ENCODE measurements around the gene TST.
"Not testable (repeated sequence)": the region's sequence is repeated elsewhere in the genome, so short reads cannot be mapped to it uniquely, and the experiment has no call there.

TST gene

DNA sequence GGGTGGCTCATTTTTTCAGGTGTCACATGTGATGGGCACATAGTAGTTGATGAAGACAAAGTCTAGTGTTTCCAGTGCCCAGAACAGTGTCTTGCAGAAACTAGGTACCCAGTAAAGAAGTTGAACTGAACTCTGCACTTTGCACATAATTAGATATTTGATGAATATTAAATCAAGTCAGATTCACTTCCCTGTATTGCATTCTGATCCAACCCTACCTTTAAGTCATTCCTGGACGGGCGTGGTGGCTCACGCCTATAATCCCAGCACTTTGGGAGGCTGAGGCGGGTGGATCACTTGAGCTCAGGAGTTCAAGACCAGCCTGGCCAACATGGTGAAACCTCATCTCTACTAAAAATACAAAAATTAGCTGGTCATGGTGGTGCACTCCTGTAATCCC lies 30.2 kb downstream of the TST start:
- DNase-seq (ENCODE audit: low read depth); H3K36me3 ChIP-seq (ENCODE audit: control insufficient read depth, insufficient read depth, low read length, severe bottlenecking); H3K4me3 ChIP-seq (ENCODE audit: low read length); H3K9ac ChIP-seq (ENCODE audit: low read length); H3K4me1 ChIP-seq (ENCODE audit: control insufficient read depth, insufficient read depth, low read length): not testable (repeated sequence)
- peaks cover 39% of the 10 kb centered on the region for H3K27me3 ChIP-seq (replicated peaks; ENCODE audit: control insufficient read depth, insufficient read depth, low read length)
- H3K9me3 ChIP-seq (ENCODE audit: control insufficient read depth, low read length): peaks cover 13% of the 10 kb centered on the region

DNA sequence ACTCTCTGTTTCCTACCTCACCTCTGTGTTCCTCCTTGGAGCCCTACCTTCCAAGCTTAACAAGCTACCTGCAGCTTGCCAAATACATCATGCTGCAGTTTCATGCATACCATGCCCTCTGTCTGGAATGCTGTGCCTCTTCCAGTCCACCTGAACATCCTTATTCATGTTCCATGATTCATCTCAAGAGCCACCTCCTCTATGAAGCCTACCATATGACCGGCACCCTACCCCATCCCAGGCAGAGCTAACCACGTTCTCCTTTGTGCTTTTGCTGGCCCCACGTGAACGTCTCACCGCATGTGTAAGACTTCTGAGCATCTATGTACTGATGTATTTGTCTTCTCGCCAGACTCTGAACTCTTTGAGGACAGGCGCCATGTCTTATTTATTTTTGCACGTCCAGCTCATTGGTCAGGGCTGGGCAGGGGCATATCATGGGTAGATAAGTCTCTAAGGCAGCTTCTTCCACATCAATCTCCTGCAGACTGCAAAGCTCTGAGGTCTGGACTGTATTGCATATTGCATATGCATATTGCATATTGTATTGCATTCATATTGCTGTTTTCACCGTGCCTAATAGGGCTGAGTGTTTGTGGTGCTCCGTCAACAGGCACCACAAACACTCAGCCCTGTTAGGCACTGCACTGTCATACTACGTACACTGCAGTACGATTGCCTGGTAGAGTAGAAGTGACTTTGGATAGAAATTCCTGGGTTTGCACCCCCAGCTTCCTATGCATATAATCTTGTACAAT lies 31.0 kb downstream of the TST start:
- Histone ChIP-seq H3K9ac (ENCODE audit: low read length) (no peak overlapping the region), H3K27me3 (replicated peaks; ENCODE audit: control insufficient read depth, insufficient read depth, low read length) (peaks cover 46% of the 10 kb centered on the region), H3K36me3 (ENCODE audit: control insufficient read depth, insufficient read depth, low read length, severe bottlenecking) (no peaks in the 10 kb centered on the region), H3K9me3 (ENCODE audit: control insufficient read depth, low read length) (peaks cover 13% of the 10 kb centered on the region), H3K4me1 (ENCODE audit: control insufficient read depth, insufficient read depth, low read length) (no peaks in the 10 kb centered on the region), H3K4me3 (ENCODE audit: low read length) (no peak overlapping the region)
- DNase-seq (ENCODE audit: low read depth): no peak

DNA sequence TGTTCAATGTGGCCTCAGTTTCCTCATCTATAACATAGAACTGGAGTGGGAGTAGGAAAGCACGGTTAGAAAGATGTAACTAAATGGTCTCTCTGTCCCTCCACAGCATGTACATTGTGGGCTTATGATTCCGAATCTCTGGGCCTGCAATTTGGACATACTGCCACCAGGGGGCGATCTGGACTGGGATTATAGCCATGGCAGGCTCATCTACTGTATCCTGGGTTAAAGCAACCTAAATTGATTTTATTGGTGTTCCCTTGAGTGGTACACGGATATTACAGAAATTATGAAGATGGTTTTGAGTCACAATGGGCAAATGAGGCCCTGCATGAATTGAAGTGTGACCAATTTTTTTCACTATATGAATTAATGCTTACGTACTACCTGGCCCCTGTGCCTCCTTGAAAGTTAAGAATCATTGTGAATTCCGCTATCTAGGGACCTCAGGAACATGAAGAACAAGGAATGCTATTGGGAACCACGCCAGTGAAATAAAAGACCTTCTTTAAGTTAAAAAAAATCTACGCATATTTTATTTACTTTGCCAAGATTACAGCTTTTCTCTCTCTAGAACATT lies 32.9 kb downstream of the TST start:
- no peaks in the 10 kb centered on the region for H3K36me3 ChIP-seq (ENCODE audit: control insufficient read depth, insufficient read depth, low read length, severe bottlenecking)
- DNase-seq (ENCODE audit: low read depth): no peak
- peaks cover 52% of the 10 kb centered on the region for H3K27me3 ChIP-seq (replicated peaks; ENCODE audit: control insufficient read depth, insufficient read depth, low read length)
- H3K9me3 ChIP-seq (ENCODE audit: control insufficient read depth, low read length): peaks cover 13% of the 10 kb centered on the region
- no peaks in the 10 kb centered on the region for H3K4me1 ChIP-seq (ENCODE audit: control insufficient read depth, insufficient read depth, low read length)
- H3K9ac ChIP-seq (ENCODE audit: low read length): no peak overlapping the region
- no peak overlapping the region for H3K4me3 ChIP-seq (ENCODE audit: low read length)

DNA sequence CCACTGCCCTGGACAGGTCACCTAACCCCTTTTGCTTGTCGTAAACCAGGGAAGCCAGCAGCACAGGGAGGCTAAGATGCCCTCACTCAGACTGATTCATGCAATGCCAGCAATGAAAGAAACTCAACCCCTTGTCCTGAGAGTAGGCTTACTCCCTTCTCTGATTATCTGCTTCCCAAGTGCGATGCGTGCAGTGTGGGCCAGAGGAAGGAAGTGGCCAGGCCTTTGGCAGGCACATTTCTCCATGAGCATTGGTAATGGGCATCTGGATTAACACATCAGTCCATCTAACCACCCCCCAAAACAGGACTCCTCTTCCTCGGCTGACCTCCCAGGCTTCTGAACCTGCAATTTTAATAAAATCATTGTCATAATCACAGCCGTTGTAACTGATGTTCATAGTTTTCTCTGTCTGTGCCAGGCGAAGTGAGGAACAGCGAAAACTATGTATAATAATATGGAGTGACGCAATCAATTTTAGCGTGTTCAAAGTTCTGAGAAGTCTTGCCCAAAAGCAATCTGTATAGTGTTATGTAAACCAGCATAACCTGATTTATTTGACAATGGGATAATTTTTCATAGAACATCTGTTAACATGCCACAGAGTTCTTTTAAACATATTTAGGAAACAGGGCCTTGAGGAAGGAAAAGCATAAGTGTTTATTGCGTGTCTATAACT lies 33.9 kb downstream of the TST start:
- DNase-seq (ENCODE audit: low read depth): peak; percentile 22

DNA sequence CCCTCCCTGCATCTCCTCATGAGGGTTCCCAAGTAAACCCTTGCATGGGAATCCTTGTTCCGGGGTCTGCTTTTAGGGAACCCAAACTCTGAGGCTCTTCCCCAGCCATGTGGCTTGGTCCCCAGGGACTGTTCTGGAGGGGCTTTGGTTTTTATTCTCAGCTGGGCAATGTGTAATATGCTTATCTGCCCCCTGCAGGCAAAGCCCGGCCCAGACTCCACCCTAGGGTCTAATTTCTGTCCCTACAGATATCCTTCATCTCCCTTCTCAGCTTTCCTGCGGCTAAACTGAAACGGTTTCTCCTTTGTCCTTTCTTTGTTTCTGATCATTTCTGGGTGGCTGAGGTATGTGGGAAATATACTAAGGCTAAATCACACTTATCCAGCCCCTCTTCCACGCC lies 37.1 kb downstream of the TST start:
- Histone ChIP-seq H3K4me3 (ENCODE audit: low read length) (no peak overlapping the region), H3K4me1 (ENCODE audit: control insufficient read depth, insufficient read depth, low read length) (peaks cover 5% of the 10 kb centered on the region), H3K9ac (ENCODE audit: low read length) (no peak overlapping the region), H3K9me3 (ENCODE audit: control insufficient read depth, low read length) (peaks cover 13% of the 10 kb centered on the region), H3K27me3 (replicated peaks; ENCODE audit: control insufficient read depth, insufficient read depth, low read length) (peaks cover 35% of the 10 kb centered on the region), H3K36me3 (ENCODE audit: control insufficient read depth, insufficient read depth, low read length, severe bottlenecking) (no peaks in the 10 kb centered on the region)
- no peak for DNase-seq (ENCODE audit: low read depth)

More for the DNA sequence above, 33.9 kb downstream of the TST start:
- Histone ChIP-seq H3K9ac (ENCODE audit: low read length) (no peak overlapping the region), H3K4me3 (ENCODE audit: low read length) (no peak overlapping the region), H3K9me3 (ENCODE audit: control insufficient read depth, low read length) (peaks cover 13% of the 10 kb centered on the region), H3K4me1 (ENCODE audit: control insufficient read depth, insufficient read depth, low read length) (peaks cover 3% of the 10 kb centered on the region), H3K36me3 (ENCODE audit: control insufficient read depth, insufficient read depth, low read length, severe bottlenecking) (no peaks in the 10 kb centered on the region), H3K27me3 (replicated peaks; ENCODE audit: control insufficient read depth, insufficient read depth, low read length) (peaks cover 46% of the 10 kb centered on the region)

DNA sequence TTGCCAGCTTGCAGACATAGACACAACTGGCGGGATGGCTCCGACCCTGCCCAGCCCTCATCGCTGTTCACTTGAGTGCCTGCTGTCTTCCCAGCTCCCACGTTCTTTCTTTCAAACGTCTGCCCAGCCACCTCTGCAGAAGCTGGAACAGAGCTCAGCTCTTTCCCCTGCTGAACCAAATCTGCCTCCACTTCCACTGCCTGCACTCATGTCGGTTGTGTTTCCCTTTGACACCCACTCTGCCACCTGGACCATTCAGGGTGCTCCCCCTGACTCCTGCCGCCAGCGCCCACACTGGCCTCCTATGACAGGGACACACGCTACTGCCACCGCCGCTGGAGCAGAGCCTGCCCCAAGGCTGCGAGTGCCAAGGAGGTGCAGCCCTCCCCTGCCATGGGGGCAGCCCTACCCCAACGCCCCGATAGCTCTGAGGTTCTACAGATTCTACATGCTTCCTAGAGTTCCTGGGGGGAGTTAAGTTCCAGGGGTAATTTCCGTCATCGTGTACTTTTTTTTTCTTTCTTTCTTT lies 37.9 kb downstream of the TST start:
- Histone ChIP-seq H3K4me3 (ENCODE audit: low read length) (no peak overlapping the region), H3K27me3 (replicated peaks; ENCODE audit: control insufficient read depth, insufficient read depth, low read length) (peaks cover 44% of the 10 kb centered on the region), H3K9ac (ENCODE audit: low read length) (no peak overlapping the region), H3K9me3 (ENCODE audit: control insufficient read depth, low read length) (peaks cover 11% of the 10 kb centered on the region), H3K4me1 (ENCODE audit: control insufficient read depth, insufficient read depth, low read length) (peaks cover 5% of the 10 kb centered on the region), H3K36me3 (ENCODE audit: control insufficient read depth, insufficient read depth, low read length, severe bottlenecking) (no peaks in the 10 kb centered on the region)
- no peak for DNase-seq (ENCODE audit: low read depth)

DNA sequence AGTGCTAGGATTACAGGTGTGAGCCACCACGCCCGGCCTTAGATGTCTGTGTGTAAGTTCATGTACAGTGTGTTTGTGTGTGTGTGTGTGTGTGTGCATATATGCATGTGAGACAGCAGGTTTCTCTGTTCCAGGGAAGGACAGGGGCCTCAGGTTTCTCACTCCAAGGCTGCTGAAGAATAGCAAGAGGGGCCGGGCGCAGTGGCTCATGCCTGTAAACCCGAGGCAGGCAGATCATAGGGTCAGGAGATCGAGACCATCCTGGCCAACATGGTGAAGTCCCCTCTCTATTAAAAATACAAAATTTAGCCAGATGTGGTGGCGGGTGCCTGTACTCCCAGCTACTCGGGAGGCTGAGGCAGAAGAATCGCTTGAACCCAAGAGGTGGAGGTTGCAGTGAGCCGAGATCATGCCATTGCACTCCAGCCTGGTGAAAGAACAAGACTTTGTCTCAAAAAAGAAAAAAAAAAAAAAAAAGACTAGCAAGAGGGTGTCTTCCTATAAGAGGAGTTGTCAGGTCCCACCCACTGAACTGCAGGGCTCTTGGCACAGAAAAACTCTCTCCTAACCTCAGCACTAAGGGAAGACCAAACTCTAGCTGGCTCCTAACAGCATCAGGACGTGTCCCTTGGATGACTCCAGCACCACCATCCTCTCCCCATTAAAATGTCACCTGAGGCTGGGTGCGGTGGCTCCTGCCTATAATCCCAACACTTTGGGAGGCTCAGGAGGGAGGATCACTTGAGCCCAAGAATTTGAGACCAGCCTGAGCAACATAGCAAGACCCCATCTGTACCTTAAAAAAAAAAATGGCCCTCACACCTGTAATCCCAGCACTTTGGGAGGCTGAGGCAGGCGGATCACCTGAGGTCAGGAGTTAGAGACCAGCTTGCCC lies 40.0 kb downstream of the TST start:
- H3K27me3 ChIP-seq (replicated peaks; ENCODE audit: control insufficient read depth, insufficient read depth, low read length): peaks cover 48% of the 10 kb centered on the region
- no peaks in the 10 kb centered on the region for H3K9me3 ChIP-seq (ENCODE audit: control insufficient read depth, low read length)
- H3K4me1 ChIP-seq (ENCODE audit: control insufficient read depth, insufficient read depth, low read length): peaks cover 5% of the 10 kb centered on the region
- H3K9ac ChIP-seq (ENCODE audit: low read length): no peak overlapping the region
- H3K36me3 ChIP-seq (ENCODE audit: control insufficient read depth, insufficient read depth, low read length, severe bottlenecking): no peaks in the 10 kb centered on the region
- no peak overlapping the region for H3K4me3 ChIP-seq (ENCODE audit: low read length)
- DNase-seq (ENCODE audit: low read depth): no peak

DNA sequence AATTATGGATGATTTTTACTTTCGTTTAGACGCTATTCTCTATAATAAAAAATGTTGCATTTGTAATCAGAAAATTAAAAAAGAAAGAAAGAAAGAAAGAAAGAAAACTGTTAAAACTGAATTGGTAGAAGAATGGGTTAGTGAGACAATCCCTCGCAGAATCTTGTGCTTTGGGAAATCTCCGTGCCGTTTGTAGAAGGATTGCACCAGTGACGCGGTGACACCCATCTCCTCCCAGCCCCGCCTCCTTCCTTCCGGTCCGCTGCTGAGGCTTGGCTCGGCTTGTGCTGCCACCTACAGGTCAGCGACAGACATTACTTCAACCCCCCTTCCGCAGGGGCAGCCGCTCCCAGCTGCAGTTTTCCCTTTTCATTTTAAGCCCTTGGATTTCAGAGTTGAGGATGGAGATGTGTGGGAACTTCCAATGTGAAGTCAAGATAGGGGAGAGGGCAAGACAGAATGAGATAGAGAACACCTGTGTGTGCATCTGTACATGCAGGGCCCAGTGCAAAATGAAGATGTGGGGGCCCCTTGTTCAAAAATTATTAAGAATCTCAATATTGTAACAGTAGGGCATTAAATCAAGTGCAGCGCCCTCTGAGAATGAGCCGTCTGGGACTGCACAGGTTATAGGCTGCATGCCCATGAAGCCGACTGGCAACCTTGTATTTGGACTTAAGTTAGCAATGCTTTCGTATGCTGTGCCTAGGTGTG lies 41.1 kb downstream of the TST start:
- H3K4me1 ChIP-seq (ENCODE audit: control insufficient read depth, insufficient read depth, low read length): peaks cover 5% of the 10 kb centered on the region
- H3K9me3 ChIP-seq (ENCODE audit: control insufficient read depth, low read length): no peaks in the 10 kb centered on the region
- H3K4me3 ChIP-seq (ENCODE audit: low read length): peak overlapping the region; percentile 68
- peak overlapping the region; percentile 52 for H3K9ac ChIP-seq (ENCODE audit: low read length)
- DNase-seq (ENCODE audit: low read depth): peak; percentile 96
- no peaks in the 10 kb centered on the region for H3K36me3 ChIP-seq (ENCODE audit: control insufficient read depth, insufficient read depth, low read length, severe bottlenecking)
- peaks cover 44% of the 10 kb centered on the region for H3K27me3 ChIP-seq (replicated peaks; ENCODE audit: control insufficient read depth, insufficient read depth, low read length)

DNA sequence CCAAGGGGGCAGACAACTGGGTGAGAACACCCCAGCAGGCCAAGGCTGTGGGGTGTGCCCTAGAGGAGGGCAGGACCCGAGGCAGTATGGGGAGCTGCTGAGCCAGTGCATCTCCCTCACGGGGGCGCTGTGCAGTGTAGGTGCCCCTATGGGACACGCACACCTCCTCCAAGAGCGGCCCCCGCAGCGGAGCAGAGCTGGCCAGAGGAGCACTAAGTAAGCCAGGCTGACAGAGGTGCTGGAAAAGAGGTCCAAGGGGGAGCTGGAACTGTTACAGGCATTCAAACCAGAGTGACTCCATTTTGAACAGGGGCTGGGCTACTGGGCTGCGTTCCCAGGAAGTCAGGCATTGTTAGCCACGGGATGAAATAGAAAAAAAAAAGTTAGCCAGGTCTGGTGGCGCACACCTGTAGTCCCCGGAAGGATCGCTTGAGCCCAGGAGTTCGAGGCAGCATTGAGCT lies 41.8 kb downstream of the TST start:
- peak; percentile 22 for DNase-seq (ENCODE audit: low read depth)
- Histone ChIP-seq H3K9ac (ENCODE audit: low read length) (peak overlapping the region; percentile 52), H3K9me3 (ENCODE audit: control insufficient read depth, low read length) (no peaks in the 10 kb centered on the region), H3K4me1 (ENCODE audit: control insufficient read depth, insufficient read depth, low read length) (peaks cover 5% of the 10 kb centered on the region), H3K27me3 (replicated peaks; ENCODE audit: control insufficient read depth, insufficient read depth, low read length) (peaks cover 43% of the 10 kb centered on the region), H3K36me3 (ENCODE audit: control insufficient read depth, insufficient read depth, low read length, severe bottlenecking) (no peaks in the 10 kb centered on the region), H3K4me3 (ENCODE audit: low read length) (peak overlapping the region; percentile 68)

DNA sequence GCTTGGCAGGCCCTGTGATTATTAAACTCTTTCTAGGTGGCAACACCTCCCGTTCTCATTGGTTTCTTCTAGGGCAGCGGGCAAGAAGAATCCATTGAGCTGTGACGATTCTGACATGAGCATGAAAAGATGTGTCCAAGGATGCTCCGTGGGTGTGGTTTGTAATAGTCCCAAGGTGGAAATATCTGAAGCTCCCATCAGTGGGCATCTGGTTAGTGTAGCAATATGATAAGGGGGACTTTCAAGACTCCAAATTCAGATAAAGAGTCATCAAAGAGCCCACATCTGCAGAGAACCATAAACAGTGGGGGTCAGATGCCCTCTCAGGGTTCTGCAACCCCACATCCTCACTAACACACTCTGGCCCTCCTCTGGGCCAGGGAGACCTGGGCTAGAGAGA lies 42.6 kb downstream of the TST start:
- Histone ChIP-seq H3K36me3 (ENCODE audit: control insufficient read depth, insufficient read depth, low read length, severe bottlenecking) (no peaks in the 10 kb centered on the region), H3K4me3 (ENCODE audit: low read length) (no peak overlapping the region), H3K4me1 (ENCODE audit: control insufficient read depth, insufficient read depth, low read length) (peaks cover 5% of the 10 kb centered on the region), H3K9me3 (ENCODE audit: control insufficient read depth, low read length) (no peaks in the 10 kb centered on the region), H3K27me3 (replicated peaks; ENCODE audit: control insufficient read depth, insufficient read depth, low read length) (peaks cover 43% of the 10 kb centered on the region), H3K9ac (ENCODE audit: low read length) (no peak overlapping the region)
- no peak for DNase-seq (ENCODE audit: low read depth)
